BE2C (cell line): ENCODE measurements around the gene AFG1L.
"Not testable (repeated sequence)": the region's sequence is repeated elsewhere in the genome, so short reads cannot be mapped to it uniquely, and the experiment has no call there.

ENCODE experiments used
- DNase-seq: peaks from one replicate; pipeline ENCODE4 v3.0.0-alpha.2; 2020
- H3K27me3 ChIP-seq: fragments of 250-450 bp; sonication (Bioruptor Pico); 2 replicates; pipeline ENCODE4 v1.5.1; 2020; ENCODE audit warnings: mild to moderate bottlenecking
- H3K36me3 ChIP-seq: fragments of 250-450 bp; sonication (Bioruptor Pico); 2 replicates; pipeline ENCODE4 v1.5.1; 2020; ENCODE audit warnings: mild to moderate bottlenecking
- H3K4me1 ChIP-seq: fragments of 250-450 bp; sonication (Bioruptor Pico); 2 replicates; pipeline ENCODE4 v1.5.1; 2020
- H3K4me3 ChIP-seq: 2 replicates; pipeline ENCODE4 v1.5.1; 2011; ENCODE audit warnings: low read depth, low read length
- H3K9me3 ChIP-seq: fragments of 250-450 bp; sonication (Bioruptor Pico); 2 replicates; pipeline ENCODE4 v1.5.1; 2020
- TF ChIP-seq, protein P1 (sequence below): IDR thresholded peaks from 2 replicates; pipeline ENCODE4 v1.5.1; 2012; ENCODE audit warnings: mild to moderate bottlenecking, low read depth, low read length

Gene AFG1L

DNA sequence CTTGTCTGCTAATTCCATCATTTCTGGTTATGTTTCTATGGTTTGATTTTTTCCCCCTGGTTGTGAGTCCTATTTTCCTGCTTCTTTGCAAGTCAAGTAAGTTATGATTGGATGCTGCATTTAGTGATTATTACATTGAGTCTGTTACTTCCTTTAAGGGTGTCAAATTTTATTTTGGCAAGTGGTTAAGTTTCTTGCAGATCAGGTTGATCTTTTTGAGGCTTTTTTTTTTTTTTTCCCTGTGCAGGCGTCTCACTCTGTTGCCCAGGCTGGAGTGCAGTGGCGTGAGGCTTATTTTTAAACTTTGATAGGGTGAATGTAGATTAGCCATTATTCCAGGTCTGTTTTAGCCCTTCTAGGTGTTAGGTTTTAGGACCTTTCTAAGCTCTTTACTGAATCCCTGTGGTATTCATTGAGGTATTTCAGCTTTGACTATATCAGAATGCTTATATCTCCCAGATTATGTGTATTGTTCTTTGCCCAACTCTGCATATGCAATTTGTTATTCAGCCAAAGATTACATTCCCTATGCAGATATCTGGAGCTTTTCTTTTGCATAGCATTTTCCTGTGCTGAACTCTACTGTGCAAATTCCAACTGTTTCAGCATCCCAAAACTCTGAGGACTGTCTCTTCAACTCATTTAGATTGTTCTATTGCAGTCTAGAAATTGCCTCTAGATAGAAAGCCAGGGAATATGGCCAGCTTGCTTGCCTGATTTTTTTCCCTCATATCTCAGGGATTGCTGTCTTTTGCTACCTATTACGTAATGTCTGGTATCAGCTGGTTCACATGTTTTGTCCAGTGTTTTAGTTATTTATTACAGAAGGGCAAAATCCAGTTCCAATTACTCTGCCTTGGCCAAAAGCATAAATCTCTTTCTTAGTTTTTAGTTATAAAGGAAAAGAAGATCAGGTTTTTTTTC is 113.3 kb downstream of the AFG1L start:
- Histone ChIP-seq H3K36me3 (no peaks in the 10 kb centered on the region), H3K9me3 (no peaks in the 10 kb centered on the region), H3K4me1 (no peaks in the 10 kb centered on the region), H3K4me3 (no peak overlapping the region), H3K27me3 (no peaks in the 10 kb centered on the region)
- DNase-seq = no peak
- TF ChIP-seq, protein P1, sequence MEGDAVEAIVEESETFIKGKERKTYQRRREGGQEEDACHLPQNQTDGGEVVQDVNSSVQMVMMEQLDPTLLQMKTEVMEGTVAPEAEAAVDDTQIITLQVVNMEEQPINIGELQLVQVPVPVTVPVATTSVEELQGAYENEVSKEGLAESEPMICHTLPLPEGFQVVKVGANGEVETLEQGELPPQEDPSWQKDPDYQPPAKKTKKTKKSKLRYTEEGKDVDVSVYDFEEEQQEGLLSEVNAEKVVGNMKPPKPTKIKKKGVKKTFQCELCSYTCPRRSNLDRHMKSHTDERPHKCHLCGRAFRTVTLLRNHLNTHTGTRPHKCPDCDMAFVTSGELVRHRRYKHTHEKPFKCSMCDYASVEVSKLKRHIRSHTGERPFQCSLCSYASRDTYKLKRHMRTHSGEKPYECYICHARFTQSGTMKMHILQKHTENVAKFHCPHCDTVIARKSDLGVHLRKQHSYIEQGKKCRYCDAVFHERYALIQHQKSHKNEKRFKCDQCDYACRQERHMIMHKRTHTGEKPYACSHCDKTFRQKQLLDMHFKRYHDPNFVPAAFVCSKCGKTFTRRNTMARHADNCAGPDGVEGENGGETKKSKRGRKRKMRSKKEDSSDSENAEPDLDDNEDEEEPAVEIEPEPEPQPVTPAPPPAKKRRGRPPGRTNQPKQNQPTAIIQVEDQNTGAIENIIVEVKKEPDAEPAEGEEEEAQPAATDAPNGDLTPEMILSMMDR = no peak

DNA sequence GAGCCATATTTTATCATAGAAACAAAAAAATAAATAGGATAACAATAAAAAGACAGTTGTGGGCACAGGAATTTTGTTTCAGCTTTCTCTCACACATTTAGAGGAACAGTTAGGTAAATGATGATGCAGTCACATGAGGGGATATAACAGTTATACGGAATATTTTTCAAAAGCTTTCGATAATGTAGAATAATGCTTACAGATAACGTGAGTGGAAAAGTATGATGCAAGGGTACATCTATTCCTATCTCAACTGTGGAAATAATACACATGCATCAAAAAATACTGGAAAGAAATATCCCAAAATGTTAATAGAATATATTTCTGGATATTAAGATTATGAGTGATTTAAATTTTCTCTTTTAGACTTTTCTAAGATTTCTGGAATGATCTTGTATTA is 114.0 kb downstream of the AFG1L start:
- DNase-seq = no peak
- Histone ChIP-seq H3K36me3 (no peaks in the 10 kb centered on the region), H3K4me3 (no peak overlapping the region), H3K4me1 (no peaks in the 10 kb centered on the region), H3K9me3 (no peaks in the 10 kb centered on the region), H3K27me3 (no peaks in the 10 kb centered on the region)
- TF ChIP-seq, protein P1 = no peak

DNA sequence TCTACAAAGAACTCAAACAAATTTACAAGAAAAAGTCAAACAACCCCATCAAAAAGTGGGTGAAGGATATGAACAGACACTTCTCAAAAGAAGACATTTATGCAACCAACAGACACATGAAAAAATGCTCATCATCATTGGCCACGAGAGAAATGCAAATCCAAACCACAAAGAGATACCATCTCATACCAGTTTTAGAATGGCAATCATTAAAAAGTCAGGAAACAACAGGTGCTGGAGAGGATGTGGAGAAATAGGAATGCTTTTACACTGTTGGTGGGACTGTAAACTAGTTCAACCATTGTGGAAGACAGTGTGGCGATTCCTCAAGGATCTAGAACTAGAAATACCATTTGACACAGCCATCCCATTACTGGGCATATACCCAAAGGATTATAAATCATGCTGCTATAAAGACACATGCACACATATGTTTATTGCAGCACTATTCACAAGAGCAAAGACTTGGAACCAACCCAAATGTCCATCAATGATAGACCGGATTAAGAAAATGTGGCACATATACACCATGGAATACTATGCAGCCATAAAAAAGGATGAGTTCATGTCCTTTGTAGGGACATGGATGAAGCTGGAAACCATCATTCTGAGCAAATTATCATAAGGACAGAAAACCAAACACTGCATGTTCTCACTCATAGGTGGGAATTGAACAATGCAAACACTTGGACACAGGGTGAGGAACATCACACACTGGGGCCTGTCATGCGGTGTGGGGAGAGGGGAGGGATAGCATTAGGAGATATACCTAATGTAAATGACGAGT is 121.4 kb downstream of the AFG1L start:
- not testable (repeated sequence) for H3K27me3 ChIP-seq, H3K36me3 ChIP-seq, H3K4me1 ChIP-seq, H3K9me3 ChIP-seq, H3K4me3 ChIP-seq, DNase-seq

DNA sequence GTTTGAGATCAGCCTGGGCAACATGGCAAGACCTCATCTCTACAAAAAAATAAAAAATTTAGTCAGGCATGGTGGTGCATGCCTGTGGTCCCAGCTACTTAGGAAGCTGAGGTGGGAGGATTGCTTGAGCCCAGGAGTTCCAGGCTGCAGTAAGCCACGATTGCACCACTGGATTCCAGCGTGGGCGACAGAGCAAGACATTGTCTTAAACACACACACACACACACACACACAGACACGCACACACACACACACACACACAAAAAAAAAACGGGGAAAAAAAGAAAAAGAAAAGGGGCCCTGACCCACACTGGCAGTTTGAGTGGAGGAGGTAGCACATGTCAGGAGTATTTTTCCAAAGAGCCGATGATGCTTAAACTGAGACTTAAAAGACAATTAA is 122.2 kb downstream of the AFG1L start:
- TF ChIP-seq, protein P1 = no peak
- no peak for DNase-seq
- peaks cover 4% of the 10 kb centered on the region for H3K27me3 ChIP-seq
- H3K9me3 ChIP-seq = no peaks in the 10 kb centered on the region
- no peaks in the 10 kb centered on the region for H3K36me3 ChIP-seq
- no peak overlapping the region for H3K4me3 ChIP-seq
- no peaks in the 10 kb centered on the region for H3K4me1 ChIP-seq

DNA sequence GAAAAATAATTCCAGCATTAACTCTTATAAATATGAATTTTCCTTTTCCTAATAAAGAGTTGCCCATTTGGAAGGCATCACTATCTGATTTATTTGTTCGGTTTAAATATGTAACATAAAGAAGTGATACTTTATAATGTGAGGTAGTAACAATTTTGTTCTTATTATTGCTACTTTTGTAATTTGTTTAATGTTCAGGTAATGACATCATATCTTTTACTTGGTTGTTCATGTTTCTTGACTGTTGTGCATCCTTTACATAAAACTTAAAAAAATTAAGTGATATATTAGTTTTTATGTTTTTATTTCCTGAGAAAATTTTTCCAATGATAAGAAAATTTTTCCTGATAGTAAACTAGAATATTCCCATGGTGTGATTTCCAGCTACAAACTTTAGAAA is 124.6 kb downstream of the AFG1L start:
- Histone ChIP-seq H3K27me3 (peaks cover 4% of the 10 kb centered on the region), H3K4me3 (no peak overlapping the region), H3K4me1 (no peaks in the 10 kb centered on the region), H3K36me3 (no peaks in the 10 kb centered on the region), H3K9me3 (no peaks in the 10 kb centered on the region)
- TF ChIP-seq, protein P1 = no peak
- DNase-seq = no peak

DNA sequence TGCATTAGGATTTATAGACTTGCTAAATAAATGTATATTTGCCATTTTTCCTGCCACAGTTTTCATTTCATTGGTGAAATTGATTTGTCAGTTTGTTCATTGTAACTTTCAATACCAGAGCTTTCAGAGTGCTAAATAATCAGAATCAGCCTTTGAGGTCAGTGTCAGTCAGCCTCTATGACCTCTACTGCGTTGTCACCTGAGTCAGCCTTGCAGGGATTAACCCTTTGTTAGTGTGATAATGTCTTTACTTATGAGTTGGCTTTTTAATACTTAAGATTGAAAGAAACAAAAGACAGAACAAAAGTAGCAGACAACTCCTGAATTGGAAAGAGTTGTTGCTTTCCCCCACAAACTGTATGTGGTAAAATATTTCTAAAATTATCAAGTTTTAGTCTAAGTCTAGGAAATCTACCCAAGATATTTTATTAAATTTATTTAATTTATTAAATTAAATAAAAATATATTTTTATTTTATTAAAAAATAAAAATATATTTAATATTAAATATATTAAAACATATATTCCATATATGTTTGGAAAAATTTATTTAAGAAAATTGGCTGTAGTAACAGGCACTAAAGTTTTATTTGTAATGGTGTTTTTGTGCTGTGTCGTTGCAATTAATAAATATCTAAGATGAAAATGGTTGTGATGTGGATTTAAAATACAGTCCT is 125.2 kb downstream of the AFG1L start:
- TF ChIP-seq, protein P1 = no peak
- H3K4me1 ChIP-seq = no peaks in the 10 kb centered on the region
- DNase-seq = no peak
- no peaks in the 10 kb centered on the region for H3K36me3 ChIP-seq
- peaks cover 4% of the 10 kb centered on the region for H3K27me3 ChIP-seq
- H3K4me3 ChIP-seq = no peak overlapping the region
- no peaks in the 10 kb centered on the region for H3K9me3 ChIP-seq
